Ureter (tissue), 1 donor: Measurements from ENCODE around the gene DLX3. TPM values are rescaled to one million over a fixed set of nuclear protein-coding genes. Genes with fewer than 3 reads are reported as not detected.
A peak's percentile ranks its signal among the peaks of the same experiment; 100 is the strongest.

Source experiments
- DNase-seq: peaks from one replicate; pipeline ENCODE4 v3.0.0-alpha.2; 2020; ENCODE audit warnings: low spot score
- total RNA-seq: library from RNA; stranded (reverse); gene quantifications from one replicate; pipeline ENCODE4 v1.2.4, GENCODE V29; 2023
- donor health status: DM: yes; HTN: yes; CAD: no.

DLX3 gene
- total RNA-seq, 1 donor from 2014 or later = 1.1 TPM

GRCh38 chr17:50024808-50025207 is 29.8 kb upstream of the DLX3 start:
- no peak for DNase-seq

GRCh38 chr17:50023520-50023919 is 28.5 kb upstream of the DLX3 start:
- no peak for DNase-seq

- DNase-seq = no peak
Measured at GRCh38 chr17:50022463-50023130, 27.6 kb upstream of the DLX3 start.

- DNase-seq = no peak
Measured at GRCh38 chr17:50021681-50022370, 26.8 kb upstream of the DLX3 start.

GRCh38 chr17:50020841-50021599 is 26.0 kb upstream of the DLX3 start:
- no peak for DNase-seq

- no peak for DNase-seq
Measured at GRCh38 chr17:50018909-50019308, 23.9 kb upstream of the DLX3 start.

- DNase-seq = no peak
Measured at GRCh38 chr17:50015146-50015545, 20.1 kb upstream of the DLX3 start.

- no peak for DNase-seq
Measured at GRCh38 chr17:50014471-50015088, 19.6 kb upstream of the DLX3 start.

- no peak for DNase-seq
Measured at GRCh38 chr17:50013079-50013478, 18.1 kb upstream of the DLX3 start.

GRCh38 chr17:50009282-50009681 is 14.3 kb upstream of the DLX3 start:
- DNase-seq = no peak

- DNase-seq = peak; percentile 15
Measured at GRCh38 chr17:50003911-50004310, 8.9 kb upstream of the DLX3 start.

GRCh38 chr17:49998836-49999511 is 4.0 kb upstream of the DLX3 start:
- DNase-seq = peak; percentile 39

- DNase-seq = peak; percentile 89
Measured at GRCh38 chr17:49997773-49998703, 3.0 kb upstream of the DLX3 start.

- no peak for DNase-seq
Measured at GRCh38 chr17:49997301-49997650, 2.3 kb upstream of the DLX3 start.

- DNase-seq = no peak
Measured at GRCh38 chr17:49996495-49997300, 1.7 kb upstream of the DLX3 start.

GRCh38 chr17:49996121-49996494 is 1.1 kb upstream of the DLX3 start:
- DNase-seq = no peak

- DNase-seq = no peak
Measured at GRCh38 chr17:49994085-49995054, 654 bp downstream of the DLX3 start.

GRCh38 chr17:49993423-49994060 is 1.5 kb downstream of the DLX3 start:
- no peak for DNase-seq
